ENCODE data around the gene DPEP2. TPM values are rescaled to one million over a fixed set of nuclear protein-coding genes. Genes with fewer than 3 reads are reported as not detected.

DPEP2 gene
- total and polyA plus RNA-seq, 2 donors from 2014 or later, result 0.99 to 3.1 TPM

- DNase-seq (no peak), FAIRE-seq (no peak)
- no peak for TF ChIP-seq CTCF (IDR thresholded peaks at IDR 0.05; ENCODE audit: borderline replicate concordance, extremely low read depth, insufficient read depth)
- no peaks in the 10 kb centered on the region for H3K4me1 ChIP-seq (ENCODE audit: control insufficient read depth in 2 of 3, insufficient read depth in 2 of 3, low read depth in 1 of 3, low read length in 3 of 3)
- intact Hi-C loops (cut with DNase I), result no loop called here
- H3K9ac ChIP-seq (ENCODE audit: low read length in 3 of 3), result no peak overlapping the region
- no peaks in the 10 kb centered on the region for H3K9me3 ChIP-seq (ENCODE audit: control insufficient read depth in 2 of 3, insufficient read depth in 1 of 3, low read length in 3 of 3)
- H3K4me3 ChIP-seq (ENCODE audit: low read length in 3 of 3), result no peak overlapping the region
- no peaks in the 10 kb centered on the region for H3K36me3 ChIP-seq (ENCODE audit: control insufficient read depth in 2 of 3, insufficient read depth in 3 of 3, low read length in 3 of 3)
- H3K27ac ChIP-seq (ENCODE audit: low read depth in 2 of 2, low read length in 2 of 2), result peak overlapping the region in 1 of 2 donors; percentile 20
- no peaks in the 10 kb centered on the region for H3K27me3 ChIP-seq (ENCODE audit: control insufficient read depth, insufficient read depth, low read length)
Observed at GRCh38 chr16:67987460-67988160, 11.7 kb downstream of the DPEP2 start.

GRCh38 chr16:67986949-67987348 is 12.3 kb downstream of the DPEP2 start:
- no peak for TF ChIP-seq CTCF (IDR thresholded peaks at IDR 0.05; ENCODE audit: borderline replicate concordance, extremely low read depth, insufficient read depth)
- Histone ChIP-seq H3K4me3 (ENCODE audit: low read length in 3 of 3) (no peak overlapping the region), H3K27ac (ENCODE audit: low read depth in 2 of 2, low read length in 2 of 2) (peak overlapping the region in 1 of 2 donors; percentile 13), H3K9ac (ENCODE audit: low read length in 3 of 3) (no peak overlapping the region), H3K36me3 (ENCODE audit: control insufficient read depth in 2 of 3, insufficient read depth in 3 of 3, low read length in 3 of 3) (no peaks in the 10 kb centered on the region), H3K27me3 (ENCODE audit: control insufficient read depth, insufficient read depth, low read length) (no peaks in the 10 kb centered on the region), H3K9me3 (ENCODE audit: control insufficient read depth in 2 of 3, insufficient read depth in 1 of 3, low read length in 3 of 3) (no peaks in the 10 kb centered on the region), H3K4me1 (ENCODE audit: control insufficient read depth in 2 of 3, insufficient read depth in 2 of 3, low read depth in 1 of 3, low read length in 3 of 3) (no peaks in the 10 kb centered on the region)
- intact Hi-C loops (cut with DNase I), result no loop called here
- DNase-seq (no peak), FAIRE-seq (no peak)

- Histone ChIP-seq H3K27me3 (ENCODE audit: control insufficient read depth, insufficient read depth, low read length) (no peaks in the 10 kb centered on the region), H3K9me3 (ENCODE audit: control insufficient read depth in 2 of 3, insufficient read depth in 1 of 3, low read length in 3 of 3) (no peaks in the 10 kb centered on the region), H3K36me3 (ENCODE audit: control insufficient read depth in 2 of 3, insufficient read depth in 3 of 3, low read length in 3 of 3) (no peaks in the 10 kb centered on the region), H3K27ac (ENCODE audit: low read depth in 2 of 2, low read length in 2 of 2) (no peak overlapping the region), H3K4me3 (ENCODE audit: low read length in 3 of 3) (no peak overlapping the region), H3K4me1 (ENCODE audit: control insufficient read depth in 2 of 3, insufficient read depth in 2 of 3, low read depth in 1 of 3, low read length in 3 of 3) (no peaks in the 10 kb centered on the region), H3K9ac (ENCODE audit: low read length in 3 of 3) (no peak overlapping the region)
- FAIRE-seq (no peak), DNase-seq (no peak)
- no peak for TF ChIP-seq CTCF (IDR thresholded peaks at IDR 0.05; ENCODE audit: borderline replicate concordance, extremely low read depth, insufficient read depth)
- intact Hi-C loops (cut with DNase I), result no loop called here
Observed at GRCh38 chr16:67982011-67982696, 17.1 kb downstream of the DPEP2 start.
